A172 (cell line): ENCODE data around the gene GPX3. TPM values are rescaled to one million over a fixed set of nuclear protein-coding genes. Genes with fewer than 3 reads are reported as not detected.

ENCODE experiments used
- DNase-seq: peaks from one replicate; pipeline ENCODE4 v3.0.0-alpha.2; 2015; ENCODE audit warnings: low spot score
- total RNA-seq: library from RNA; depleted of rRNA; stranded (reverse); fragments of >200 nt; shearing (Covaris generic); gene quantifications from 2 replicates; pipeline ENCODE4 v1.2.3, GENCODE V29; 2014; rRNA removed

Gene GPX3
- not detected in 2 replicates for total RNA-seq

DNA sequence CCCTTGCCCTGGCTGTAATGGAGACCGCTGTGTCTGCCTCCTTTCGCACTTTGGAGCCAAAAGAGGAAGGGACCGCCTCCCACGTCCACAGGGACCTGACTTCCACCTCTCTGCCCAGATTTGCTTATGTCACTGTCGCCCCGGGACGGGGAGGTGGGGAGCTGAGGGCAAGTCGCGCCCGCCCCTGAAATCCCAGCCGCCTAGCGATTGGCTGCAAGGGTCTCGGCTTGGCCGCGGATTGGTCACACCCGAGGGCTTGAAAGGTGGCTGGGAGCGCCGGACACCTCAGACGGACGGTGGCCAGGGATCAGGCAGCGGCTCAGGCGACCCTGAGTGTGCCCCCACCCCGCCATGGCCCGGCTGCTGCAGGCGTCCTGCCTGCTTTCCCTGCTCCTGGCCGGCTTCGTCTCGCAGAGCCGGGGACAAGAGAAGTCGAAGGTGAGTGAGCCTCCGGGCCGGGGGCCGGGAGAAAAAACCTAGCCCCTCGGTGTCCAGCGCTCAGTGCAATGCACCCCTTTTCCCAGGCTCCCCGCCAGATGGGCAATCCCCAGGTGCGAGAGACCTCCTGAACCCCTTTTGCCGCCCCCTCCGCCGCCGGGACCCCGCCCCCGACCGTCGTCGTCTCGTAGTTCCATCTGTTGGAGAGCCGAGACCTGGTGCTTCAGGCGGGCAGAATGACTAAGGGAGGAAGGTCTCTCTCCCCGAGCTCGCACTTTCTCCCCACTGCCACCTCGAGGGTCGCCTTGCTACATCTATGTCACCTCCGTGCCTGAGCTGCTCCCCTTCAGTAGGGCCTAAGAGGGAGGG is at the start of gene GPX3:
TSS of gene GPX3 (plus strand) at position 288 of the 807 bp plus-strand sequence. CDS start at position 352, 64 bp downstream.
- no peak for DNase-seq

DNA sequence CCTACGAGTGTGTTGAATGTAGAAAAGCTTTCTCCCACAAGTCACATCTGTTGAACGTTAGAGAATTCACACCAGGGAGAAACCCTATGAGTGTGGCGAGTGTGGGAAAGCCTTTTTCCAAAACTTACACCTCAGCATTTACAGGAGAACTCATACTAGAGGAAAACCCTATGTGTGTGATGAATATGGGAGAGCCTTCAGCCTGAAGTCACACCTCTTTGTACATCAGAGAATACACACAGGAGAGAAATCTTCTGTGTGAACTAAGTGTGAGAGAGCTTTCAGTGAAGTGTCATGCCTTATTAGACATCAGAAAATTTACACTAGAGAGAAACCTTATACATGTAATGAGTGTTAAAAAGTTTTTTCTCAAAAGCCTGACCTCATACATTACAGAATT is 41.8 kb upstream of the GPX3 start:
- no peak for DNase-seq

- DNase-seq: no peak
These were observed 32.6 kb upstream of the GPX3 start for GRCh38 chr5:150987746-150988145.

DNA sequence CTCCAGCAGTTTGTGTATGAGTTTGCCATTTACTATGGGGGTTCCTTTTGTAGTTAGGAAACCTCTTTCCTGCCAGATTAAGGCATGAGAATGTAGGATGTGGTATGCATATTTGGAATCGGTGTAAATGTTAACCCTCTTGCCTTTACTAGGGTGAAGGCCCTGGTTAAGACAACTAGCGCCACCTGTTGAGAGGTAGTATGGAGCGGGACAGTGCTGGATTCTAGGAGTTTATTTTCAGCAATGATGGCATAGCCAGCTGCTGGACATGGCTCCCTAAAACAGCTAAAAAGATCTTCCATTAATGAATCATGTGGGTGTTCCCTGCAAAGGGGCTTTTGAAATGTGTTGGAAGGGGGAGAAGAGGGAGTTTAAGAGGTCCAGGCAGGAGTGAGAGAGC is 30.7 kb upstream of the GPX3 start:
- no peak for DNase-seq

DNA sequence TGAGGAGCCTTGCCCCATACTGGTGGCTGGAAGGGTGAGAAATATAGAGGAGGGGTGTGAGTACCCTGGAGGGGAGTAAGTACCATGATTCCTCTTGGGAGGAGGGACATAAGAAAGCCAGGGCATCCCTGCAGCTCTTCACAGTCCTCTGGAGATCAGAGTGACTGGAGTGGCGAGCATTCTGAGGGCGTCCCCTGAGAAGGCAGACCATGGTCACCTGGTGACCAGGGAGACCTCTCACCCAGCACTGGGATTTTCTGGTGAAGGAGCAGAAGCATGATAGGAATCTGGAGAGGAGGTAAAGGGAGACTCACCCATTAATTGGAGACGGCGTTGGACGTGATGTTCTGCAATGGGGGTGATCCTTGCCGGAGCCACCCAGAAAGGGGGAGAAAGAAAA is 27.7 kb upstream of the GPX3 start:
- no peak for DNase-seq

- no peak for DNase-seq
These were observed 27.0 kb upstream of the GPX3 start for GRCh38 chr5:150993422-150993821.

DNA sequence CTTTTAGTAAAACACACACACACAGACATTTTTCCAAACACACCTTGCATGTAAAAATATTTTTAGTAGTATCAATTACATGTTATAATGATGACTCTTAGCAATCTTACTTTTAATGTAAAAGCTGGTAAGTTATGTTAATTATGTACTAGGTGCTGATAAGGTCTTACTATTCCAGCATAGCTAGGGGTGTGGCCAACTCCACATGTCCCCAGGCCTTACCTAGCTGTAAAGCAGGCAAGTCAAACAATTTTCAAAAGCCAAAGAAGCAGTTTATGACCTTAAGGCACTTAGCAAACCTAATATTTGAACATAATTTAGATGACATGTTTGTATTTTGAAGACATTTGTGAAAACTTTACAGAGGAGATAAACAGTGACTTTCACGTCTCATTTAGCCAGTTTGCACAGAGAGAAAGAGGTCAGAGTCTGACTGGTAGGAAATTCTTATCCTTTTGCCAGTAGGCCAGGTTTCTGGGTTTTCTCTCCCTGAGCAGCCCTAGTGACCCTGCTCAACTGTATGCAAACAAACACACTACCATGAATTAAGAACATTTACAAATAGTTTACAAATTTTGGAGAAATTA is 26.5 kb upstream of the GPX3 start:
- no peak for DNase-seq

- no peak for DNase-seq
These were observed 20.5 kb upstream of the GPX3 start for GRCh38 chr5:150999704-151000442.

- DNase-seq: no peak
These were observed 19.0 kb upstream of the GPX3 start for GRCh38 chr5:151001436-151001835.

GRCh38 chr5:151002250-151002649 is 18.1 kb upstream of the GPX3 start:
- DNase-seq: peak; percentile 35

DNA sequence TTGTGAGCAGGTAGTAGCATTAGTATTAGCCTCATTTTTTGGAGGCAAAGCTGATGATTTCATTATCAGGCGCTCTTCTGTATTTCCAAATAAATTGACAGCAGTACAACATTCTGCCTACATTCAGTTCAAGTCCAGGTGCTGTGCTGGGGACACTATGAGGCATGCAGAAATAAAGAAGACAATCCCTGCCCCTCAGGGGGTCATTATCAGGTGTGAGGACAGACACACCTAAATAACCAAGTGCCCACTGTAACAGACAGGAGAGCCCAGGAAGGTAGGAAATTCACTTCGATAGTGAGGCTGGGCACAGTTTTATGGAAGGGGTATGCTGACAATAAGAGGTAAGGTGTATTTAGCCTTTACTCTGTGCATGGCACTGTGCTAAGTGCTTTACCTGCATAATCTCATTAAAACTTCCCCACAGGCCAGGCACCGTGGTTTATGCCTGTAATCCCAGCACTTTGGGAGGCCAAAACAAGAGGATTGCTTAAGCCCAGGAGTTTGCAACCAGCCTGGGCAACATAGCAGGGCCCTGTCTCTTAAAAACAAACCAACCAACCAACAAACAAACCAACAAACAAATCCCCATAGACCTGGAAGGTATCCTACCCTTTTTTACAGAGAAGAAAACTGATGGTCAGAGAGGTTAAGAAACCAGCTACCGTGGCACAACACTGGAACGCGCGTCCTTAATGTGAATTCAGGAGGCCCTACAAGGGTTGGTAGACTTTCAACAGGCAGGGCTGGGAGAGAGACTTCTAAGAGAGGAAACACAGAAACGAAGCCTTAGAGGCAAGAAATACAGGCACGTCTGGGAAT is 17.5 kb upstream of the GPX3 start:
- no peak for DNase-seq

DNA sequence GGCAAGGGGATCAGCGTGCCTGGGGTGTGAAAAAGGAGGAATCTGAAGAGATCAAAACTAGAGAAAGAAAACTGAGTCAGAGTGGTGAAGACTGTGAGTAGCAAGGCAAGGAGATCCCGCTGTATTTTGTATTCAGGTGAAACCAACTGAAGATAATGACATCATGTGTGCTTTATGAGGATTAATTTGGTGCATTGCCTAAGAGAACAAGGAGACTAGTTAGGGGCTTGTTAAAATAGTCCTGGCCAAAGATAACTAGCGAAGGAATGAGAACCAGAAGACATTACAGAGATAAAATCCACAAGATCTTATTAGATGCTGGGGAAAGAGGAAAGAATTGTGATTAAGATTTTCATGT is 16.9 kb upstream of the GPX3 start:
- no peak for DNase-seq

GRCh38 chr5:151004499-151004898 is 15.9 kb upstream of the GPX3 start:
- no peak for DNase-seq

DNA sequence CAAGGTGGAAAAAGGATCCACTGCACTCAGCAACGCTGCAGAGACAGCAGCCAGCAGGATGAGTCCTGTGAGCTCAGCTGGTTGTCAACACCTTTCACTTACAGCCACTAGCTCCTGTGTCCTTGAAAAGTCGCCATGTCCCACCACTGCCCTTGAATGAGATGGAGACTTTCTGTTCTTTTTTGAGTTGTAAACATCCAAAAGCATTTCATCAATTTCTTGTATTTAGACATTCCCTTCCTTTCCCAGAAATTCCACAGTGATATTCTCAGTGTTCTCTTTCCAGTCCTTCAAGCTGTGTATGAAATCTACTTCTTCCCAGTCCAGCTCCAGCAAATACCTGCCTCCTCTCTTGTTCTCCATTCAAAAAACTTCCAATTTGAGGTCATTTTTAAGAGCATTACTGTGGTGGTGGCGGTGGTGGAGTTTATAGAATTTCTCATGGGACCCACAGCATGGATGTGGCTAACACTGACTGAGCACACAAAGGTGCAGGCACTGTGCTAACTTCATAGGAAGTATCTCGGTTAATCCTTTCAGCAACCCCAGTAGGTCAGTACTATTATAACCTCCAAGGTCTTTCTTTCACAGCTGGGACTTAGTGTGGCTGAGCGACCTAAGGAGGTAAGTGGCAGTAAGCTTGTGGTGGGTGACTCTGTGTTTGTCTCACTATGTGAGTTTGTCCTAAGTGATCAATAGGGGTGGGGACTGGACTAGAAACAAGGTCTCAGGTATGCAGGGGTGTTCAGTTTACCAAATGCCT is 15.0 kb upstream of the GPX3 start:
- DNase-seq: peak; percentile 13

DNA sequence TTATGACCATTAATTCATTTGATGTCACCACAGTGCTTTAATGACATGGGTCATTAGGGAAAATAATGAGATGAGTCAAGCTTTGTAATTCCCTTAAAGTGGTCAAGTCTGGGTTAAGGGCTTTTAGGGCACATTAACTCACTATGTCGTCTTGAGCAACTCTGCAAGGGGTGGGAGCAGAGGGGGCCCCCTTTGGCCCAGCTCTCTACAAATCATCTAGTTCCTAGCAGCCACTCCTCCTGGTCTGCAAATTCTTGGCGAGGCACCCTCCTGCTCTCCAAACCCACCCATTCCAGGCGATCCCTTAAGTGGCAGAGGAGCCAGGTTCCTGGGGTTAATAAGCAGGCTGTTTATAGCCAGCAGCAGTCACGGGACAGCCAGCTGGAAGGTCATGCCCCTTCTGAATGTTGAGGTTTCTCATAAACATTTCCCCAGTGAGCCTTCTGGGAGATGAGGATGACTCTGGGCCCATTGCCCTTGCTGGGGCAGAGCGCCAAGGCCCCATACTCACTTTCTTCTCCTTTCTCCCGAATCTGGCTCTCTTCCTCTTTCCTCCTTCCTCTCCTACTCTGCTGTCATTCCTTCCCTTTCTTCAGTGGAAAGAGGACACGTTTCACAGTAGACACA is 14.3 kb upstream of the GPX3 start:
- peak; percentile 64 for DNase-seq

- no peak for DNase-seq
These were observed 13.6 kb upstream of the GPX3 start for GRCh38 chr5:151006704-151007334.

- no peak for DNase-seq
These were observed 12.8 kb upstream of the GPX3 start for GRCh38 chr5:151007430-151008209.

- no peak for DNase-seq
These were observed 12.2 kb upstream of the GPX3 start for GRCh38 chr5:151008210-151008491.

- no peak for DNase-seq
These were observed 11.5 kb upstream of the GPX3 start for GRCh38 chr5:151008906-151009305.

DNA sequence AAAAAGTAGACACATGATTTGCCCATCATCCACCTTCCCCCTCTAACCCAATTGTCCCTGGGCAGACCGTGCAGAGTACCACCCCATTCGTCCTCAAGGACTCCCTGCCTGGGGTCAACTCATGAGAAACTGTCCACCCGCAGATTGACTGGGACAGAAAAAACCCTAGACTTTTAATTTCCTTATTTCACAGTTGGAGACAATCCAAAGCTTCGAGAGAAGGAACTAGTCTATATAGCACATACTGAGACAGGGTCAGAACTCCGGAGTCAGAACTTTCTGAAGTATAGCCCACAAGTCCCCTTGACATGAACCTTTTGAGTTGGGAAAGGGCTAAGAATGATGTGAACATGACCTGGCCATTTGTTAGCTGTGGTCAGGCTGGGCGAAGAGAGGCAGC is 7.5 kb upstream of the GPX3 start:
- no peak for DNase-seq
